HepG2 (cell line): ENCODE measurements around the gene PRPF18. TPM values are rescaled to one million over a fixed set of nuclear protein-coding genes. Genes with fewer than 3 reads are reported as not detected.

Experiments
- ATAC-seq: fragments of 200-7000 bp; cut with Tn5 transposase; 3 replicates; pipeline ENCODE4 v1.9.1; 2020; ENCODE audit warnings: mild to moderate bottlenecking, moderate library complexity
- BruUV-seq: library from RNA; stranded (reverse); fragments of 400-500 nt; replicated peaks from 2 replicates; lab custom pipeline; 2021; lab: Mats Ljungman, UMichigan
- CTCF ChIA-PET: fragments of 300-600 bp; formaldehyde crosslinking; extraction: SDS; loops from one replicate; lab custom pipeline; 2021; ENCODE audit warnings: low total read pairs, inconsistent platforms, low intra/inter-chr PET ratio; lab: Yijun Ruan, JAX
- POLR2A ChIA-PET: fragments of 350-600 bp; sonication (Branson Sonifier 250); formaldehyde crosslinking; loops from one replicate; lab custom pipeline; 2020; ENCODE audit warnings: antibody characterized with exemption, inconsistent platforms; lab: Yijun Ruan, JAX
- DNase-seq: peaks from one replicate; pipeline ENCODE4 v3.0.0-alpha.2; 2015; ENCODE audit warnings: low spot score
- FAIRE-seq: peaks from 3 replicates; lab custom pipeline; 2011; peaks lifted over from hg19 to GRCh38; lab: Jason Lieb, UNC
- H2AFZ ChIP-seq: one replicate; pipeline ENCODE4 v1.6.1; 2011; ENCODE audit warnings: low read length, inconsistent platforms
- H3K27ac ChIP-seq: fragments of 300-600 bp; 3 replicates; pipeline ENCODE4 v1.8.0; 2011; ENCODE audit warnings: mixed run types, mild to moderate bottlenecking, mixed read lengths, low read length, inconsistent platforms; ENCODE audit not compliant: insufficient read depth; ENCODE audit errors: extremely low read length
- H3K27me3 ChIP-seq, 2 experiments: fragments of 200-600 bp in 1 of 2; 2 replicates in 1 of 2; 3 replicates in 1 of 2; pipeline versions ENCODE4 v1.6.0 to v1.8.0; 2011; ENCODE audit warnings: low read length in 2 of 2, mild to moderate bottlenecking in 2 of 2, moderate library complexity in 2 of 2, inconsistent platforms in 1 of 2; ENCODE audit not compliant: insufficient read depth in 2 of 2, control insufficient read depth in 1 of 2
- H3K36me3 ChIP-seq, 2 experiments: fragments of 200-600 bp in 1 of 2; replicated peaks in 1 of 2; 2 replicates in 1 of 2; 3 replicates in 1 of 2; pipeline versions ENCODE4 v1.5.1 to v1.8.0; 2011; ENCODE audit warnings: low read length in 2 of 2, inconsistent platforms in 1 of 2; ENCODE audit not compliant: insufficient read depth in 2 of 2, control insufficient read depth in 1 of 2
- H3K4me1 ChIP-seq: 2 replicates; pipeline ENCODE4 v1.5.1; 2012; ENCODE audit warnings: low read length, inconsistent platforms; ENCODE audit not compliant: insufficient read depth
- H3K4me2 ChIP-seq: 2 replicates; pipeline ENCODE4 v1.6.0; 2011; ENCODE audit warnings: low read depth, low read length, inconsistent platforms
- H3K4me3 ChIP-seq, 3 experiments: fragments of 200-600 bp in 1 of 3; sonication (generic), shearing (Covaris generic) in 1 of 3; replicated peaks in 1 of 3; 2 replicates each; pipeline ENCODE4 v1.5.1; 2011 to 2016; ENCODE audit warnings: low read length in 3 of 3, inconsistent platforms in 2 of 3, low read depth in 2 of 3, mild to moderate bottlenecking in 2 of 3, control low read depth in 1 of 3, mixed read lengths in 1 of 3; ENCODE audit not compliant: insufficient read depth in 1 of 3
- H3K79me2 ChIP-seq: one replicate; pipeline ENCODE4 v1.6.1; 2011; ENCODE audit warnings: low read length, inconsistent platforms; ENCODE audit not compliant: insufficient read depth
- H3K9ac ChIP-seq: 2 replicates; pipeline ENCODE4 v1.6.0; 2011; ENCODE audit warnings: mild to moderate bottlenecking, low read depth, low read length, inconsistent platforms; ENCODE audit not compliant: insufficient read depth
- H3K9me3 ChIP-seq: 2 replicates; pipeline ENCODE4 v1.5.1; 2012; ENCODE audit warnings: mild to moderate bottlenecking, low read length
- H4K20me1 ChIP-seq: 2 replicates; pipeline ENCODE4 v1.6.0; 2011; ENCODE audit warnings: inconsistent platforms, mild to moderate bottlenecking, low read length, moderate library complexity; ENCODE audit not compliant: insufficient read depth
- ATM ChIP-seq: fragments of 450-650 bp; IDR thresholded peaks from 2 replicates; pipeline ENCODE4 v1.7.1; 2017; ENCODE audit warnings: mild to moderate bottlenecking, borderline replicate concordance
- HNF1A ChIP-seq, 2 experiments: sonication (generic) in 1 of 2; formaldehyde crosslinking in 1 of 2; IDR thresholded peaks; 2 replicates each; pipeline versions ENCODE4 v1.4.0 to v1.6.1; 2016 to 2020; ENCODE audit warnings: borderline replicate concordance in 1 of 2, low read depth in 1 of 2, mild to moderate bottlenecking in 1 of 2, missing genetic modification reagents in 1 of 2
- RFXAP ChIP-seq: sonication (generic); formaldehyde crosslinking; IDR thresholded peaks from 2 replicates; pipeline ENCODE4 v1.4.0; 2020; ENCODE audit warnings: missing genetic modification reagents, borderline replicate concordance
- SOX13 ChIP-seq, 3 experiments: fragments of 450-650 bp in 1 of 3; sonication (generic) in 1 of 3; formaldehyde crosslinking in 1 of 3; IDR thresholded peaks in 2 of 3; conservative IDR thresholded peaks in 1 of 3; 2 replicates each; pipeline versions ENCODE4 v1.5.0 to v1.6.1; 2016 to 2020; ENCODE audit warnings: antibody characterized with exemption in 1 of 3, mild to moderate bottlenecking in 1 of 3, missing compliant biosample characterization in 1 of 3, missing genetic modification reagents in 1 of 3, moderate library complexity in 1 of 3
- SRF ChIP-seq: IDR thresholded peaks from 2 replicates; pipeline ENCODE4 v1.6.1; 2011; ENCODE audit warnings: mild to moderate bottlenecking, low read depth, low read length, moderate library complexity
- WGBS: methylation state at CpG from one replicate; pipeline ENCODE4 v1.1.6; 2017; ENCODE audit warnings: low lambda C conversion rate; 5-methylcytosine and 5-hydroxymethylcytosine counted together
- in situ Hi-C: cut with HindIII; loops from 2 replicates; pipeline ENCODE4 v1.10.0; 2017; ENCODE audit warnings: low pct_unique_long_range_greater_than_20kb; ENCODE audit not compliant: extremely low pct_ligation_motif_present
- intact Hi-C: fragments of 100-400 bp; cut with micrococcal nuclease; formaldehyde crosslinking; loops from one replicate; pipeline ENCODE4 v1.10.0; 2022; ENCODE audit not compliant: unreplicated experiment
- polyA plus RNA-seq, 8 experiments: library from polyadenylated mRNA; depleted of rRNA in 3 of 8; stranded (reverse) in 7 of 8; unstranded in 1 of 8; fragments of >200 nt; fragmentation: Illumina TruSeq in 4 of 8; extraction: Trizol in 4 of 8; gene quantifications; 2 replicates each; pipeline versions ENCODE4 v1.2.1 to v1.2.3, GENCODE V29; 2011 to 2016; ENCODE audit warnings: low read depth in 4 of 8, missing spikeins in 1 of 8, mixed read lengths in 1 of 8; ENCODE audit not compliant: insufficient read depth in 1 of 8
- total RNA-seq, 5 experiments: library from RNA; depleted of rRNA; stranded (reverse); fragments of >200 nt; fragmentation: Illumina TruSeq; extraction: Trizol; gene quantifications; 2 replicates each; pipeline ENCODE4 v1.2.3, GENCODE V29; 2016; ENCODE audit warnings: low read depth in 1 of 5

The PRPF18 gene
- total and polyA plus RNA-seq, 2 of the 13 experiments (the other 11 are each of a cell fraction or from before 2014, with no cell fraction given): 6.1 to 17.2 TPM

GRCh38 chr10:13668126-13668525 is 81.4 kb downstream of the PRPF18 start:
- Histone ChIP-seq H3K36me3 (no peaks in the 10 kb centered on the region), H3K4me3 (no peak overlapping the region), H2AFZ (no peak overlapping the region), H3K9me3 (no peaks in the 10 kb centered on the region), H3K4me2 (no peak overlapping the region), H3K27ac (no peak overlapping the region), H3K4me1 (peaks cover 23% of the 10 kb centered on the region), H3K9ac (no peak overlapping the region), H4K20me1 (no peaks in the 10 kb centered on the region), H3K27me3 (no peaks in the 10 kb centered on the region), H3K79me2 (no peaks in the 10 kb centered on the region)
- BruUV-seq: no TSS peak
- FAIRE-seq (no peak), ATAC-seq (no peak), DNase-seq (no peak)
- intact Hi-C loops (no loop called here), in situ Hi-C loops (no loop called here)
- TF ChIP-seq SOX13 (IDR thresholded peaks at IDR 0.05): no peak
- TF ChIP-seq SOX13 (CRISPR knock-in tag; conservative IDR thresholded peaks at IDR 0.05 in 1 of 2, IDR thresholded peaks at IDR 0.05 in 1 of 2): no peak
- TF ChIP-seq ATM: no peak
- ChIA-PET POLR2A (no interaction called here), CTCF (no interaction called here)
- 84% methylated on average over 4 of the region's 4 CpGs for WGBS

- Histone ChIP-seq H3K9ac (no peak overlapping the region), H3K27ac (no peak overlapping the region), H3K4me2 (0 out of 2 replicates have a peak overlapping the region, but pooled peaks have one; percentile 13), H2AFZ (no peak overlapping the region), H3K79me2 (no peaks in the 10 kb centered on the region), H3K9me3 (no peaks in the 10 kb centered on the region), H3K36me3 (no peaks in the 10 kb centered on the region), H3K4me3 (no peak overlapping the region), H4K20me1 (no peaks in the 10 kb centered on the region), H3K4me1 (peaks cover 23% of the 10 kb centered on the region), H3K27me3 (no peaks in the 10 kb centered on the region)
- TF ChIP-seq HNF1A (IDR thresholded peaks at IDR 0.05; ENCODE audit: low read depth) (peak; percentile 37; the same call in 1 of the 2 replicates), HNF1A (CRISPR knock-in tag; IDR thresholded peaks at IDR 0.05; ENCODE audit: borderline replicate concordance) (no peak), SRF (0 out of 2 replicates have a peak, but pooled peaks have one; percentile 22), RFXAP (CRISPR knock-in tag) (no peak)
- ChIA-PET POLR2A (no interaction called here), CTCF (no interaction called here)
- BruUV-seq: no TSS peak
- DNase-seq (no peak), FAIRE-seq (no peak), ATAC-seq (peak; percentile 82)
- in situ Hi-C loops (no loop called here), intact Hi-C loops (no loop called here)
- 63% methylated on average over 7 of the region's 8 CpGs for WGBS
Observed at GRCh38 chr10:13669182-13669855, 82.6 kb downstream of the PRPF18 start.
